Fibroblast of peridontal ligament (primary cell): ENCODE data around the gene TDP1.

Experiments
- DNase-seq: peaks from one replicate; pipeline ENCODE4 v3.0.0-alpha.2; 2010; ENCODE audit errors: extremely low read depth

Gene TDP1

DNA sequence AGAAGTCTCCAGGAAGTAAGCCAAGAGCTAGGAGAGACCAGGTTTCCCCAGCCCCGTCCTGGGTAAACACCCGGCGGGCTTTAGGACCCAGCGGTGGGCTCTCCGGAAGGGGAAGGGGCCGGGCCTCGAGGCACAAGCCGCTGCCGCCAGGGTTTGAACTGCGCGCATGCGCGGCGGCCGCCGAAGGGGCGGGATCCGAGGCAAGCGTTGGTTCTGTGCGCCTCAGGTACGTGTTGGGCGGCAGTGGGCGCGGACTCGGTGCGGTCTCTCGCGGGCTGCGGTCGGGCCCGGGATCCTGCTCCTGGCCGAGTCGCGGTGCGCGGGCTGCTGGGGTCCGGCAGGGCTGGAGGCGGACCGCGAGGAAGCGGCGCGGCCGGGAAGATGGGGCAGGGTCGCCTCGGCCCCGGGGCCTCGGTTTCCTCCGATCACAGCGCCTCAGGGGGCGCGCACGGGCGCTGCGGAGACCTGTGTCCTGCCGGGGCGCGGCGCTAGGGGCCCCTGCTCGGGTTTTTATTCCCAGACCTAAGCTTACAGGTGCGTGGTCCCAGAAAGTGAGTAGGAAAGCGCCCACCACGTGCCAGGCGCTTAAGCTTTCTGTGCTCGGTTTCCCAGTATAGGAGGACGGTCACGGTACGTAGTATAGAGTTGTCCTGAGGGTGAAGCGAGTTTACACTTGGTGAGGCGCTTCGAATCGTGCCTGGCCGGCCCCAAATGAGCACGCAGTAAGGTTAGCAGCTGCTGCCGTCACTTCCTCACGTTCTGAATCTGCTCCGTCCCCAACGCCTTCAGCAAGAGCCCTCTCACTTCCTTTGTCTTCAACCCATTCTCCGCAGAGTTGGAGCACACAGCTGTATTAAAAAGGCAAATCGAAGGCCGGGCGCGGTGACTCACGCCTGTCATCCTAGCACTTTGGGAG lies at the start of gene TDP1:
TDP1 (plus strand) TSS at position 183 of the 916 bp plus-strand sequence. CDS start 7,188 bp downstream, outside the sequence.
- peak; percentile 90 for DNase-seq

GRCh38 chr14:89906000-89906399 lies 49.7 kb upstream of the TDP1 start:
- DNase-seq: no peak

- no peak for DNase-seq
Measured at GRCh38 chr14:89907655-89908054, 48.1 kb upstream of the TDP1 start.

- no peak for DNase-seq
Measured at GRCh38 chr14:89908712-89909450, 46.8 kb upstream of the TDP1 start.

- no peak for DNase-seq
Measured at GRCh38 chr14:89909586-89909985, 46.1 kb upstream of the TDP1 start.

DNA sequence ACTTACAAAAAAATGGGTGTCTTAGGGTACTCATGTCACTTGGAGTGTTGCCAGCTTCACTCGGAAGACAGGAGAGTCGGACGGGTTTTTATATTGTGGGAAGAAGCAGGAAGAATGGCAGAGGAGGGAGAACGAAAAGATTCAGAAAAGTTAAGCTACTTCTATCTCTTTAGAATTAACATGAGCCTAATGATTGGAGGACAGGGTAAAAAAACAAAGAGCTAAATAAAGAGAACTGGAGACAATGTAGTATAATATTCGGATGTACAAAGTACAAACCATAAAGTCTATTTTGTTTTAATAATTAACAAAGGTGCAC lies 45.1 kb upstream of the TDP1 start:
- DNase-seq: no peak

DNA sequence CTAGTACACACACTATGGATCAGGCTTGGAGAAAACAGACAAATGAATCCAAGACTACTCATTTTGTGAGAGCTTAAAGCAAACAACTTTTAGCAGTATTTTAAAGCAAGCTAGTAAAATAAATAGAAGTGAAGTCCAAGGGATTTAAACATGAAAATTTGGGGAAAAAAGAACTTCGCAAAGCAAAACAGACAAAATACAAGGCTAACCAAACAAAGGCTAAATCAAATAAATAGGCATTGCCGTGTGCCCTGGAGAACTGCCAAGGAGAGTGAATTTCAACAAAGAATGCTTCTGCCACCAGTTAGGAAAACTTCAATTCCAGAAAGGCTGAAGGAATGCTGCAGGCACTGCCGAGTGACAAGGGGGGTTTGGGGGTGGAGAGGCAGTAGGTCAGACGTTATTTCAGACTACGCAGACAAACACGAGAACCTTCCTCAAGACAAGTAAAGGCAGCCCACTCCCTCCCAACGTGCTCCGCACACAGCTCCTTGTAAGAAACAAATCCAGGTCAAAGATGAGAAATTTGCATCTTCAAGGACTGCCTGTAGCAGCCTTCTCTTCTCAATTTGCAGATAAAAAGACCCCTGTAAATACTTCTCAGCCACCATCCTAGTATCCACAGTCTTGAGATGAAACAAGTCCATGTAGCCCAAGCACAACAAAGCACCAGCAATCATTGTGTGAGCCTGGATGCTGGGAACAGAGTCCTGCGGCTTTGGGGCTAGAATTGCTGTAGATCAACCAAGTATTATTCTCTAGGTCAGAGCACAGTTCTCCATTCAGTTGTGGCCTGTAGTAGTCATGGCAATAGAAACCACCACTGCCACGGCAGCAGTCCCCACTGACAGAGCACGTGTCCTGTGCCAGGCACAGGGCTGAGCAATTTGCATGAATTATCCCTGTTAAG lies 44.5 kb upstream of the TDP1 start:
- DNase-seq: peak; percentile 80

GRCh38 chr14:89912221-89912620 lies 43.5 kb upstream of the TDP1 start:
- DNase-seq: no peak

GRCh38 chr14:89912667-89913211 lies 43.0 kb upstream of the TDP1 start:
- DNase-seq: peak; percentile 96

- DNase-seq: peak; percentile 89
Measured at GRCh38 chr14:89915114-89915878, 40.4 kb upstream of the TDP1 start.

DNA sequence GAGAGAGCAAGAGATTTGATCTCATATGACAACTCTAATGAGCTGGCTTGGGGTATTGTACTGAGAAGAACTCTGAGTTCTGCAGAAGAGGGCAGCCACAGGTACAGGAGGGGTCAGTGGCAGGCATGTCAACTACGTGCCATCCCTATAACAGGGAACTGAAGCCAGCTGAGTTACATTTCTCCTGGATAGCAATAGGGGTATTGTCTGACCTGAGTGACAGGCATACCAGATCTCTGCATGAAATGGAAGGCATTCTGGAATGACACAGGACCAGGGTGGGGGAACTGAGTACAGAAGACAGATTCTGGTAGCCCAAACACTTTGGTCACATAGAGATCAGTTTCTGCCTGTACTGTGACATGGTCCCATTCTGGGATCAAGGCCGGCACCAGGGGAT lies 37.0 kb upstream of the TDP1 start:
- no peak for DNase-seq

- peak; percentile 69 for DNase-seq
Measured at GRCh38 chr14:89920056-89920455, 35.7 kb upstream of the TDP1 start.

GRCh38 chr14:89921346-89921745 lies 34.4 kb upstream of the TDP1 start:
- no peak for DNase-seq

DNA sequence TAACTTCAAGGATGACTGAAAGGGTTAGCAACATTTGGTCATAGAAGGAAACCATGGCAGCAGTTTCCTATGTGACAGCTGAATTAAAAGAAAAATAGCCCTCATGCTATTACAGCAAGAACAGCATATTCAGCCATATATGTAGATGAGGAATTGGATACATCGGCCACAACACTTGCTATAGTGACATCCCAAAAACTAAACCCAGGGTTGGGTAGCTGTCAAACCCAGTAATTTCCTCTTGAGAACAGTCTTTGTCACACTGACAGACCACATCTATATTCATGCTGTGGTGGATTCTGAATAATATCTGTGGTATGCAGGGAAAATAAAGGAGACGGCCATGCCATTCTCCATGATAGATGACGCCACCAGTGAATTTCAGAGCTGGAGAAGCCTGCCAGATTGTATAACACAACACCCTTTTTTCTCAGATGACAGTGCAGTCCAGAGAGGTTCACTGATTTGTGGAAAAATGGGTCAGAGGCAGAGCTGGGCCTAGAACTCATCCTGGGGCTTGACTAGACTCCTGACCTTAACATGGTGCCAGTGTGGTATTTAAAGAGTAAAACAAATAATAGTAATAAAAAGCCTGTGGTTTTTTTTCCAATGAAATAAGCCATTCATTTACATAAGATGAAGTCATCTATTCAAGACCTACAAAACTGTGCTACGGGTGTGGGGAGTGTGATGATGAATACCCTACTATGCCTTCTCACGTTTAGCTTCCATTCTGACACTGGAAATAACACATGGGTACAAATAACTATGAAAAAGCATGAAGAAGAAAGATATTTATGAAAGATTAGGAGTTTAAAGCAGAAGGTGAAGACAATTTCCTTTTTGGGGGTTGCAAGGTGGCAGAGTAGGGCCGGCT lies 33.5 kb upstream of the TDP1 start:
- DNase-seq: peak; percentile 92

GRCh38 chr14:89924268-89924667 lies 31.5 kb upstream of the TDP1 start:
- no peak for DNase-seq

DNA sequence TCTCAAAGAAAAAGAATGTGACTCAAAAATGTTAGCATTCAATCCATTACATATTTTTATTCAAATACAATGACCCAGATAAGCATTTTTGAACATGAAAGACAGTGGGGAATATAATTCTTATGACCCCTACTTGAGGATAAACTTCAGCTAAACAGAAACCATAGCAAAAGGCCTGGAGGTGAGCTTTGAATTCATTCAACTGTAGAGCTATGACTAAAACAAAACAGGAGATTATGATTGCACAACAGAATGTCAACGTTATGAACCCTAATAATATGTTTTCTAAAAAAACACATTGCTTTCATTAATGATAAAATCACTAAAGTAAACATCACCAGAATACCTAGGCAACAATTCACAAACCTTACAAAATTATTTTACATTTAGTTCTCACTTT lies 29.0 kb upstream of the TDP1 start:
- DNase-seq: no peak

DNA sequence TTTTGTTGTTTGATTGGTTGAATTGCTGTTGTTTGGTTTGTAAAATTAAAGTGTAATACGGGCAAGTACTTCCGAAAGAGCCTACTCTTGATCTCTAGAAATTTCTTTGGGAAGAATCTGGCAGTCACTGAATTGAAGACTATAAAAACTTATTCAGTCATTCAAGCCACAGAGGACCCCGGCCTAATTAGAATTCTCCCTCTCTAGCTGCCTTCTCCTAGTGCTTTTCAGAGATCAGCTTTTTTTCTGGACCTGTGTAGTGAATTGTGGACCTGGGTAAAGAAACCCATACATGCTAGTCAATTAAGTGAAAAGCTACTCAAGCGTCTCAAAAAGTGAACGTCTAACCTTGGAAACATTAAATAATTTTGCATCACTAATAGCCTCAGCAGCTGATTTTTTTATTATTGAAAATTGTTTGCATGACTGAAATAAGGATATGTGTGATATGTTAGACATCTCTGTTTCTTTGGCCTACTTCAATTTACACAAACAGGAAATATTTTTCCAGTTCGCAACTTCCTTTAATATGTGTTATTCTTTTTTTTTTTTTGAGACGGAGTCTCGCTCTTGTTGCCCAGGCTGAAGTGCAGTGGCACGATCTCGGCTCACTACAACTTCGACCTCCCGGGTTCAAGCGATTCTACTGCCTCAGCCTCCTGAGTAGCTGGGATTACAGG lies 28.4 kb upstream of the TDP1 start:
- no peak for DNase-seq

- no peak for DNase-seq
Measured at GRCh38 chr14:89933002-89933401, 22.7 kb upstream of the TDP1 start.

GRCh38 chr14:89936654-89937185 lies 19.0 kb upstream of the TDP1 start:
- peak; percentile 18 for DNase-seq
